ENCODE results near the gene PUM1.

The PUM1 gene

GRCh38 chr1:30964706-30965105 is 100.8 kb downstream of the PUM1 start:
- Histone ChIP-seq H3K79me2 (ENCODE audit: control insufficient read depth, low read length) (peaks cover 69% of the 10 kb centered on the region), H3K27me3 (ENCODE audit: control insufficient read depth, low read length) (no peaks in the 10 kb centered on the region), H3K27ac (ENCODE audit: low read depth, low read length) (no peak overlapping the region), H3K36me3 (ENCODE audit: control insufficient read depth, low read length) (peaks cover 93% of the 10 kb centered on the region), H3K4me2 (ENCODE audit: low read length) (no peak overlapping the region), H3K9me3 (ENCODE audit: control insufficient read depth, insufficient read depth, low read length) (no peaks in the 10 kb centered on the region), H3K9me2 (replicated peaks; ENCODE audit: control insufficient read depth, low read length) (no peaks in the 10 kb centered on the region), H3K4me3 (ENCODE audit: low read length) (no peak overlapping the region), H3F3A (ENCODE audit: control insufficient read depth, insufficient read depth) (peaks cover 5% of the 10 kb centered on the region; the same call in 1 of the 2 replicates), H3K4me1 (ENCODE audit: control insufficient read depth, low read length) (peaks cover 8% of the 10 kb centered on the region), H4K20me1 (ENCODE audit: control insufficient read depth, insufficient read depth, low read depth, low read length) (0 out of 2 replicates have a peak, but pooled peaks cover 2% of the 10 kb centered on the region)
- TF ChIP-seq CTCF (IDR thresholded peaks at IDR 0.05; ENCODE audit: low read depth, low read length, poor library complexity, severe bottlenecking) (no peak), EZH2phosphoT487 (IDR thresholded peaks at IDR 0.05; ENCODE audit: borderline replicate concordance, low read length) (no peak)

GRCh38 chr1:30962609-30963508 is 102.7 kb downstream of the PUM1 start:
- no peak for TF ChIP-seq CTCF (IDR thresholded peaks at IDR 0.05; ENCODE audit: low read depth, low read length, poor library complexity, severe bottlenecking)
- no peak for TF ChIP-seq EZH2phosphoT487 (IDR thresholded peaks at IDR 0.05; ENCODE audit: borderline replicate concordance, low read length)
- Histone ChIP-seq H3K79me2 (ENCODE audit: control insufficient read depth, low read length) (peaks cover 70% of the 10 kb centered on the region), H3K27ac (ENCODE audit: low read depth, low read length) (no peak overlapping the region), H3K4me1 (ENCODE audit: control insufficient read depth, low read length) (peaks cover 8% of the 10 kb centered on the region), H3K36me3 (ENCODE audit: control insufficient read depth, low read length) (peaks cover 91% of the 10 kb centered on the region), H3F3A (ENCODE audit: control insufficient read depth, insufficient read depth) (peaks cover 7% of the 10 kb centered on the region; the same call in 1 of the 2 replicates), H3K4me2 (ENCODE audit: low read length) (no peak overlapping the region), H3K27me3 (ENCODE audit: control insufficient read depth, low read length) (no peaks in the 10 kb centered on the region), H3K4me3 (ENCODE audit: low read length) (no peak overlapping the region), H3K9me3 (ENCODE audit: control insufficient read depth, insufficient read depth, low read length) (no peaks in the 10 kb centered on the region), H3K9me2 (replicated peaks; ENCODE audit: control insufficient read depth, low read length) (no peaks in the 10 kb centered on the region), H4K20me1 (ENCODE audit: control insufficient read depth, insufficient read depth, low read depth, low read length) (0 out of 2 replicates have a peak, but pooled peaks cover 2% of the 10 kb centered on the region)

GRCh38 chr1:30957560-30958222 is 107.8 kb downstream of the PUM1 start:
- no peaks in the 10 kb centered on the region for H3K9me3 ChIP-seq (ENCODE audit: control insufficient read depth, insufficient read depth, low read length)
- TF ChIP-seq EZH2phosphoT487 (IDR thresholded peaks at IDR 0.05; ENCODE audit: borderline replicate concordance, low read length) (no peak), CTCF (IDR thresholded peaks at IDR 0.05; ENCODE audit: low read depth, low read length, poor library complexity, severe bottlenecking) (no peak)
- peaks cover 7% of the 10 kb centered on the region; the same call in 1 of the 2 replicates for H4K20me1 ChIP-seq (ENCODE audit: control insufficient read depth, insufficient read depth, low read depth, low read length)
- no peak overlapping the region for H3K4me2 ChIP-seq (ENCODE audit: low read length)
- peaks cover 5% of the 10 kb centered on the region for H3F3A ChIP-seq (ENCODE audit: control insufficient read depth, insufficient read depth)
- peaks cover 86% of the 10 kb centered on the region for H3K36me3 ChIP-seq (ENCODE audit: control insufficient read depth, low read length)
- no peak overlapping the region for H3K4me3 ChIP-seq (ENCODE audit: low read length)
- no peak overlapping the region for H3K27ac ChIP-seq (ENCODE audit: low read depth, low read length)
- H3K79me2 ChIP-seq (ENCODE audit: control insufficient read depth, low read length) = peaks cover 53% of the 10 kb centered on the region
- H3K4me1 ChIP-seq (ENCODE audit: control insufficient read depth, low read length) = no peaks in the 10 kb centered on the region
- H3K27me3 ChIP-seq (ENCODE audit: control insufficient read depth, low read length) = no peaks in the 10 kb centered on the region
- no peaks in the 10 kb centered on the region for H3K9me2 ChIP-seq (replicated peaks; ENCODE audit: control insufficient read depth, low read length)
